NCI-H146 treated with DMSO at 0.1 percent for 48 hours (cell line): ENCODE measurements around the gene PLET1.
"Not testable (repeated sequence)": the region's sequence is repeated elsewhere in the genome, so short reads cannot be mapped to it uniquely, and the experiment has no call there.

Experiments used
- DNase-seq: peaks from one replicate; lab custom pipeline; 2025; ENCODE audit not compliant: unreplicated experiment; lab: John Stamatoyannopoulos, UW

PLET1 gene

DNA sequence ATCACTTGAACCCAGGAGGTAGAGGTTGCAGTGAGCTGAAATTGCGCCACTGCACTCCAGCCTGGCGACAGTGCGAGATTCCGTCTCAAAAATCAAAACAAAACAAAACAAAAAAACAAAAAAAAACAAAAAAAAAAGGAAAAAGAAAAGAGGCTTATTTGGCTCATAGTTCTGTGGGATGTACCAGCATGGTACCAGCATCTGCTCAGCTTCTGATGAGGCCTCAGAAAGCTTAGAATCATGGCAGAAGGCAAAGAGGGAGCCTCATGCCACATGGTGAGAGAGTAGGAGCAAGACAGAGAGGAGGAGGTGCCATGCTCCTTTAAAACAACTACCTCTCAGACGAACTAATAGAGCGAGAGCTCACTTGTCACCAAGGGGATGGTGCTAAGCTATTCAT lies 45.0 kb downstream of the PLET1 start:
- no peak for DNase-seq

- DNase-seq, result no peak
Measured at GRCh38 chr11:112213753-112214152, 46.9 kb downstream of the PLET1 start.

DNA sequence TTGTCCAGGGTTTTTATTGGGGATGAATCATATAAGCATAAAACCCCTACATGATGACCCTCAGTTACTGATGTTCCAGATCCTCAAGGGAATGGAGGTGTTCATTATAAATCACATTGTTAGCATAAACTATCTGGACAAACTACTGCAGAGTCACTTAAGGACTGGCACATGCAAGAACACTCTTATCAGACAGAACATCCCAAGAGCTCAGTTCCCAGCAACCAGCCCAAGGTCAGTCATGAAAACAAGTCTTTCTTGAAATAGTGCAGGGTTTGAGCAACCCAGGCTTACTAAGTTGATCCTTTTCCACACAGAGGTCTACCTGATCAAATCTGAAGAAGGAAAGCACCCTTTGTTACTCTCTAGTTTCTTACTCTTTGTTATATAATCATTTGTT lies 48.0 kb downstream of the PLET1 start:
- no peak for DNase-seq

DNA sequence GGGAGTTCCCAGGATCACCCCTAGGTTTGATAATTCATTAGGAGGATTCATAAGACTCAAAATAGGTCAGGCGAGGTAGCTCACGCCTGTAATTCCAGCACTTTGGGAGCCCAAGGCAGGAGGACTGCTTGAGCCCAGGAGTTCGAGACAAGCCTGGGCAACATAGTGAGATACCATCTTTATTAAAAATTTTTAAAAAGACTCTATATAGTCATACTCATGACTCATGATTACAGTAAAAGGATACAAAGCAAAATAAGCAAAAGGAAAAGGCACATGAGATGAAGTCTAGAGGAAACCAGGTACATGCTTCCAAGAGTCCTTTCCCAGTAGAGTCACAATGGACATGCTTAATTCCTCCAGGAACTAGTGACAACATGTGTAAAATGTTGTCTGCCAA lies 48.4 kb downstream of the PLET1 start:
- DNase-seq, result no peak

- DNase-seq, result no peak
Measured at GRCh38 chr11:112211536-112211935, 49.1 kb downstream of the PLET1 start.

- no peak for DNase-seq
Measured at GRCh38 chr11:112210890-112211289, 49.8 kb downstream of the PLET1 start.

DNA sequence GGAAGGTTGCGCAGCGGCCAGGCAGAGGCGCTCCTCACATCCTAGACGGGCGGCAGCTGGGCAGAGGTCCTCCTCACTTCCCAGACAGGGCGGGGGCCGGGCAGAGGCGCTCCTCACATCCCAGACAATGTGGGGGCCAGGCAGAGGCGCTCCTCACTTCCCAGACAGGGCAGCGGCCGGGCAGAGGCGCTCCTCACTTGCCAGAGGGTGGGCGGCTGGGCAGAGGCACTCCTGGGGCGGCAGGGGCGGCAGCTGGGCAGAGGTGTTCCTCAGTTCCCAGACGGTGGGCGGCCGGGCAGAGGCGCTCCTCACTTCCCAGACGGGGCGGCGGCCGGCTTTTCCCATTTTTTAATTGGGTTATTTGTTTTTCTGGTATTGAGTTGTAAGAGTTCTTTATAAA lies 54.6 kb downstream of the PLET1 start:
- DNase-seq, result no peak

GRCh38 chr11:112200252-112200651 lies 60.4 kb downstream of the PLET1 start:
- DNase-seq, result no peak

GRCh38 chr11:112199101-112199500 lies 61.6 kb downstream of the PLET1 start:
- DNase-seq, result not testable (repeated sequence)
